Stomach smooth muscle (tissue), 2 donors: ENCODE measurements around the gene THEM5.
"Not testable (repeated sequence)": the region's sequence is repeated elsewhere in the genome, so short reads cannot be mapped to it uniquely, and the experiment has no call there.

Source experiments
- H3K27ac ChIP-seq: one replicate; pipeline ENCODE4 v1.7.0; 2013; ENCODE audit warnings: mild to moderate bottlenecking, low read length, inconsistent platforms
- H3K27me3 ChIP-seq, 2 donors: one replicate each; pipeline ENCODE4 v1.7.0; 2013; ENCODE audit warnings: low read length in 2 of 2; ENCODE audit not compliant: insufficient read depth in 2 of 2, control insufficient read depth in 1 of 2
- H3K36me3 ChIP-seq, 2 donors: one replicate each; pipeline ENCODE4 v1.7.0; 2013; ENCODE audit warnings: low read length in 2 of 2; ENCODE audit not compliant: control insufficient read depth in 2 of 2, insufficient read depth in 2 of 2
- H3K4me1 ChIP-seq: one replicate; pipeline ENCODE4 v1.7.0; 2013; ENCODE audit warnings: low read length; ENCODE audit not compliant: control insufficient read depth, insufficient read depth
- H3K4me3 ChIP-seq, 2 donors: one replicate each; pipeline ENCODE4 v1.7.0; 2013; ENCODE audit warnings: low read length in 2 of 2
- H3K9ac ChIP-seq, 2 donors: one replicate each; pipeline ENCODE4 v1.7.0; 2013; ENCODE audit warnings: low read length in 2 of 2, mild to moderate bottlenecking in 1 of 2
- H3K9me3 ChIP-seq, 2 donors: one replicate each; pipeline ENCODE4 v1.7.0; 2013; ENCODE audit warnings: low read length in 2 of 2; ENCODE audit not compliant: control insufficient read depth in 2 of 2
- donor health status: healthy.
- donor health status: Pancreatic carcinoma.

Gene THEM5, protein sequence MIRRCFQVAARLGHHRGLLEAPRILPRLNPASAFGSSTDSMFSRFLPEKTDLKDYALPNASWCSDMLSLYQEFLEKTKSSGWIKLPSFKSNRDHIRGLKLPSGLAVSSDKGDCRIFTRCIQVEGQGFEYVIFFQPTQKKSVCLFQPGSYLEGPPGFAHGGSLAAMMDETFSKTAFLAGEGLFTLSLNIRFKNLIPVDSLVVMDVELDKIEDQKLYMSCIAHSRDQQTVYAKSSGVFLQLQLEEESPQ

DNA sequence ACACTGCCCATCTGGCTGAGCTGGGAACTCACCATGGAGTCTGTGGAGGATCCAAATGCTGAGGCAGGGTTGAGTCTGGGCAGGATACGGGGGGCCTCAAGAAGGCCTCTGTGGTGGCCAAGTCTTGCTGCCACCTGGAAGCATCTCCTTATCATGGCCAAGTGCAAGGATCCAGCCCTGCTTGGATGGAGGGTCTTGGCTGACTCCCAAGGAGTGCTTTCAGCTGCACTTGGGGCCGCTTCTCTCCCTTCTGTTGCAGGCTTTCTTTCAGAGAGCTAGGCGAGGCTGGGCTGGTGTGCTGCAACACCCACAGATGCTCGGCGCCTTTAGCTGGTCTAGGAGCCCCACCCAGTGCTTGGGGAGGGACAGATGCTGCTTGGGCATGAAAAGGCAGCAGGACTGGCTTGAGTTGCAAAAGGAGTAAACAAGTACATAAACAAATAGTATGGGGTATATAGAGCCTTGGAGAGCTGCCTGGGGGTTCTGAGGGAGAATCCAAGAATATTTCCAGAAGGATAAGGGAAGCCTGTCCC lies at the start of gene THEM5:
Gene THEM5 (minus strand): TSS at position 302 of the 533 bp plus-strand sequence. CDS start 147 bp downstream, at position 155.
- H3K9me3 ChIP-seq = no peaks in the 10 kb centered on the region
- H3K27ac ChIP-seq = no peak within 1 kb of the TSS
- H3K4me3 ChIP-seq = no peak within 1 kb of the TSS
- no peaks in the 10 kb centered on the region for H3K4me1 ChIP-seq
- peaks cover 9 to 21% of the 10 kb centered on the region in 2 donors for H3K27me3 ChIP-seq
- H3K9ac ChIP-seq = no peak within 1 kb of the TSS
- H3K36me3 ChIP-seq = no peaks in the 10 kb centered on the region

DNA sequence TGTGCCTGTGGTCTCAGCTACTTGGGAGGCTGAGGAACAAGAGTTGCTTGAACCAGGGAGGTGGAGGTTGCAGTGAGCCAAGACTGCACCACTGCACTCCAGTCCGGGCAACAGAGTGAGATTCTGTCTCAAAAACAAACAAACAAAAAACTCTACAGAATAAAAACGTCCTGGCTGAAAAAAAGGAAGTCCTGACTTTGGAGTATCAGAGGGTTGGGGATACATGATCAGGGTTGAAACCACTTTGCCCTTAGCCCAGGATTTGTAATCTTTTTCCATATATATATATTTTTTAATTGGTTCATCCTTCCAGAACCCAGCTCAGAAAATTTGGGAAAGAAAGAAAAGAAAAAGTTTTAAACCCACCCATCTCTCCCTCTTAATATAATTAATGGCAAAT lies 49.3 kb upstream of the THEM5 start:
- H3K4me3 ChIP-seq = no peak overlapping the region
- no peaks in the 10 kb centered on the region for H3K27me3 ChIP-seq
- H3K4me1 ChIP-seq = no peaks in the 10 kb centered on the region
- H3K9me3 ChIP-seq = no peaks in the 10 kb centered on the region
- H3K36me3 ChIP-seq = no peaks in the 10 kb centered on the region
- H3K9ac ChIP-seq = no peak overlapping the region
- H3K27ac ChIP-seq = no peak overlapping the region

DNA sequence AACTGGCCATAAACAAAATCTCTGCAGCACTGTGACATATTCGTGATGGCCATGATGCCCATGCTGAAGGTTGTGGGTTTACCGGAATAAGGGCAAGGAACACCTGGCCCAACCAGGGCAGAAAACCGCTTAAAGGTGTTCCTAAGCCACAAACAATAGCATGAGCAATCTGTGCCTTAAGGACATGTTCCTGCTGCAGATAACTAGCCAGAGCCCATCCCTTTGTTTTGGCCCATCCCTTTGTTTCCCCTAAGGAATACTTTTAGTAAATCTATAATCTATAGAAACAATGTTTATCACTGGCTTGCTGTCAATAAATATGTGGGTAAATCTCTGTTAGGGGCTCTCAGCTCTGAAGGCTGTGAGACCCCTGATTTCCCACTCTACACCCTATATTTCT lies 47.3 kb upstream of the THEM5 start:
- not testable (repeated sequence) for H3K4me3 ChIP-seq, H3K27me3 ChIP-seq, H3K4me1 ChIP-seq, H3K27ac ChIP-seq, H3K9ac ChIP-seq, H3K36me3 ChIP-seq, H3K9me3 ChIP-seq

DNA sequence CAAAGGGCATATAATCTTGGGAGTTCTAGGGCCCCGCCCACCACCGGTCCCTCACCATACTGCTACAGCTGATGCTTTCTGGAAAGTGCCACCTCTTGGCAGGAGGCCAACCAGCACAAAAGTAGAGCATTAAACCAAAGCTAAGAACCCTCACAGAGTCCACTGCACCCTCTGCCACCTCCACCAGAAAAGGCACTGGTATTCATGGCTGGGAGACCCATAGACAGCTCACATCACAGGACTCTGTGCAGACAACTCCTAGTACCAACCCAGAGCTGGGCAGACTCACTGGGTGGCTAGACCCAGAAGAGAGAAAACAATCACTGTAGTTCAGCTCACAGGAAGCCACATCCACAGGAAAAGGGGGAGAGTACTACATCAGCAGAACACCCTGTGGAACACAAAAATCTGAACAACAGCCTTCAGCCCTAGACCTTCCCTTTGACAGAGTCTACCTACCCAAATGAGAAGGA lies 45.0 kb upstream of the THEM5 start:
- Histone ChIP-seq H3K9ac (no peak overlapping the region), H3K27me3 (no peaks in the 10 kb centered on the region), H3K4me1 (no peaks in the 10 kb centered on the region), H3K9me3 (no peaks in the 10 kb centered on the region), H3K27ac (no peak overlapping the region), H3K36me3 (peaks cover 7 to 9% of the 10 kb centered on the region in 2 donors), H3K4me3 (no peak overlapping the region)

DNA sequence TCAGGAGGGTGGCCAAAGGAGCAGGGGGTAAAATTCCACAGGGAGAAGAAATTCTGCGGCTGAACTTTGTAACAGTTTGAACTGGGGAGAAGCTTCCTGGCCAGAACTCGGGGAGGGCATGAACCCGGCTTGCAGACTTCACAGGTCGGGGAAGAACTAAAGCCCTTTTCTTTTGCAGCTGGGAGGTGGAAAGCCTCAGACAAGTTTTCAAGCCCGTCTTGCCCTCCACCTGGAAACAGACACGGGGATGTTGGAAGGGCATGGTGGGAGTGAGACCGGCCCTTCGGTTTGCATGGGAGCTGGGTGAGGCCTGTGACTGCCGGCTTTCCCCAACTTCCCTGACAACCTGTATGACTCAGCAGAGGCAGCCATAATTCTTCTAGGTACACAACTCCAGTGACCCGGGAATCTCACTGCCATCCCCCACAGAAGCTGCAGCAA lies 44.5 kb upstream of the THEM5 start:
- Histone ChIP-seq H3K4me1 (no peaks in the 10 kb centered on the region), H3K27ac (no peak overlapping the region), H3K36me3 (peaks cover 9 to 12% of the 10 kb centered on the region in 2 donors), H3K9ac (no peak overlapping the region), H3K4me3 (no peak overlapping the region), H3K9me3 (no peaks in the 10 kb centered on the region), H3K27me3 (no peaks in the 10 kb centered on the region)

DNA sequence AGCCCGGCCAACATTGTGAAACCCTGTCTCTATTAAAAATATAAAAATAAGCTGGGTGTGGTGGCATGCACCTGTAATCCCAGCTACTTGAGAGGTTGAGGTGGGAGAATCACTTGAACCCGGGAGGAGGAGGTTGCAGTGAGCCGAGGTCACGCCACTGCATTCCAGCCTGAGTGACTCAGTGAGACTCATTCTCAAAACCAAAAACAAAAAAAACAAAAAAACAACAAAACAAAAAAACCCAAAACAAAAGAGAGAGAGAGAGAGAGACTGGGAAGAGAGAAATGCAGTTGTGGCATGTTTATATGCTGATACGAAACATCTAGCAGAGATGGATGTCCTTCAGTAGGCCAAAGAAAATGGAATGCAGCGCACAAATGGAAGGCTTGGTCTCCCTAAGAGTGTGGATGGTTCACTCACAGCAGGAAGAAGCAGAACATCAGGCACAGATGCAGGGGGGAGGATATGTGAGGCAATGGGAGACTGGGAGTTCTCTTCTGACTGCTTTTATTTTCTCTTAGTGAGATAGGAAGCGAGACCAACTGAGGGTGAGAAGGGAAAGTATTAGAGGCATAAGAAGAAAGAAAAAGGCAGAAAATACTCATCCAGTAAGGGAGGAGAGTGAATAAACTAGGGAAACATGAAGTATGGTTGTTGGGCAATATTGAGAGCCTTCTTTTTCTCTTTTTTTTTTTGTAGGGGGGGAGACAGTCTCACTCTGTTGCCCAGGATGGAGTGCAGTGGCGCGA lies 39.8 kb upstream of the THEM5 start:
- no peaks in the 10 kb centered on the region for H3K27me3 ChIP-seq
- no peaks in the 10 kb centered on the region for H3K4me1 ChIP-seq
- peaks cover 12 to 15% of the 10 kb centered on the region in 2 donors for H3K36me3 ChIP-seq
- H3K9me3 ChIP-seq = no peaks in the 10 kb centered on the region
- H3K4me3 ChIP-seq = no peak overlapping the region
- no peak overlapping the region for H3K9ac ChIP-seq
- no peak overlapping the region for H3K27ac ChIP-seq

DNA sequence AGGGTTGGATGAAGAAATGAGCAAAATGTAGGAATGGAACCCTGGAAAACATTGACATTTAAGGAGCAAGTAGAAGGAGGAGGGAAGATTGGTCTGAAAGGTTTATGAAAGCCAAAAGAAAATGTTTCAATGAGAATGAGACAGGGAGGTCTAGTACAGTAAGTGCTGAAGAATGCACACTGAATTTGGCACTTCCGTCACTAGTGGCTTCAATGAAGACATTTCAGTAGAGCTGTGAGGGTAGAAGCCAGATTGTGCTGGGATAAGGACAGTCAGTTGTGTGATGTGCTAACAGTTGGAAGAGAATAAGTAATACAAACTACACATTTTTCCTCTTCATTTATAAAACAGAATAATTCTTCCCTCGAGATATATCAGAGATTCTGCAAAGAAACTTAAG lies 38.7 kb upstream of the THEM5 start:
- H3K9ac ChIP-seq = no peak overlapping the region
- no peaks in the 10 kb centered on the region for H3K27me3 ChIP-seq
- H3K27ac ChIP-seq = no peak overlapping the region
- no peak overlapping the region for H3K4me3 ChIP-seq
- H3K4me1 ChIP-seq = no peaks in the 10 kb centered on the region
- no peaks in the 10 kb centered on the region for H3K9me3 ChIP-seq
- peaks cover 16 to 20% of the 10 kb centered on the region in 2 donors for H3K36me3 ChIP-seq

DNA sequence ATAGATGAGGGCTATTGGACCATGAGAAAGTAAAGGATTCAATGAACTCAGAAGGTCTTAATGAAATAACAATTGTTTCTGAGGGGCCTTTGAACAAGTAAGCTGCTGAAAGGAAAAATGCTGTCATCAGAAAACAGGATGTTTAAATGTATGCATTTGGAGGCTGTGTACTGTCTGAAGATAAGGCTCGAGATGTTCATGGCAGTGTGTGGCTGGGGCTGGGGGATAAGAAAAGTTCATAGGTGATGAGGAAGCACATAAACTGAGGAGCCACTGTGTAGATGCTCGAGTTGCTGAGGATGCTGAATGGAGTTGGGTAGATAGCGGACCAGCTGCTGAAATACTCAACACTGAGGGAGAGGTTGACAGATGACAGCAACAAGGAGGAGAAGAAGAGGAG lies 38.0 kb upstream of the THEM5 start:
- no peak overlapping the region for H3K27ac ChIP-seq
- H3K4me3 ChIP-seq = no peak overlapping the region
- no peak overlapping the region for H3K9ac ChIP-seq
- no peaks in the 10 kb centered on the region for H3K9me3 ChIP-seq
- H3K36me3 ChIP-seq = peaks cover 16 to 20% of the 10 kb centered on the region in 2 donors
- H3K4me1 ChIP-seq = no peaks in the 10 kb centered on the region
- H3K27me3 ChIP-seq = no peaks in the 10 kb centered on the region

DNA sequence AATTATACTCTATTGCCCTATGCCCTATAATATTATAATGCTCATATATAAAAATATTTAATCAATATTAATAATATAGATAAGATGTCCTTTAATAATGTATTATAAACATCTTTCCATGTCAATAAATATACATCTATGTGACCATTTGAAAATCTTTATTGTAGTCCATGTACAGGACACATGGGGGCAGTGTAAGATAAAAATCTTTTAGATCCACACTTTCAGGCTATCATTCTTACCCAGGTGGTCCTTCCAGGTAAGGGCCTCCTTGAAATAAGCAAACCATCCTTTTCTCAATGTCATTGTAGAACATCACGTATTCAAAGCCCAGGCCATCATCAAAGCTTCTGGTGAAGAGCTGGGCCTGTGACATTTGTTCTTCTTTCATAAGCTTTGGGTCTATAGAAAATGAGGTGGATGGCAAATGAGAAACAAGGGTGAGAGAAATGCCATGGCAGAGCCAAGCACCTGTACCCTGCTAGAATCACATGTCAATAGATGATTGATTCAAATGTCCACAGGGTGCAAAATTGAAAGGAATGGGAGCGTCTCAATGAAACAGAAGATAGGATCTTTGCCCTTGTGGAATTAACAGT lies 35.6 kb upstream of the THEM5 start:
- Histone ChIP-seq H3K9me3 (no peaks in the 10 kb centered on the region), H3K27me3 (no peaks in the 10 kb centered on the region), H3K9ac (no peak overlapping the region), H3K36me3 (peaks cover 11 to 13% of the 10 kb centered on the region in 2 donors), H3K4me3 (no peak overlapping the region), H3K27ac (no peak overlapping the region), H3K4me1 (no peaks in the 10 kb centered on the region)

DNA sequence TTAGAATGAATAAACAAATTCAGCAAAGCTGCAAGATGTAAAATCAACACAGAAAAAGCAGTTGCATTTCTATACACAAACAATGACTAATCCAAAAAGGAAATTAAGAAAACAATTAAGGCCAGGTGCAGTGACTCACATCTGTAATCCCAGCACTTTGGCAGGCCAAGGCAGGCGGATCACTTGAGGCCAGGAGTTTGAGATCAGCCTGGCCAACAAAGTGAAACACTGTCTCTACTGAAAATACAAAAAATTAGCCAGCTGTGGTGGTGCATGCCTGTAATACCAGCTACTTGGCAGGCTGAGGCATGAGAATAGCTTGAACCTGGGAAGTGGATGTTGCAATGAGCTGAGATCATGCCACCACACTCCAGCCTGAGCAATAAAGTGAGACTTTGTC lies 33.5 kb upstream of the THEM5 start:
- peaks cover 7 to 9% of the 10 kb centered on the region in 2 donors for H3K36me3 ChIP-seq
- no peak overlapping the region for H3K27ac ChIP-seq
- H3K9ac ChIP-seq = no peak overlapping the region
- H3K27me3 ChIP-seq = no peaks in the 10 kb centered on the region
- H3K4me3 ChIP-seq = no peak overlapping the region
- no peaks in the 10 kb centered on the region for H3K9me3 ChIP-seq
- no peaks in the 10 kb centered on the region for H3K4me1 ChIP-seq
